ENCODE data around the gene UBAP1L.

The UBAP1L gene

DNA sequence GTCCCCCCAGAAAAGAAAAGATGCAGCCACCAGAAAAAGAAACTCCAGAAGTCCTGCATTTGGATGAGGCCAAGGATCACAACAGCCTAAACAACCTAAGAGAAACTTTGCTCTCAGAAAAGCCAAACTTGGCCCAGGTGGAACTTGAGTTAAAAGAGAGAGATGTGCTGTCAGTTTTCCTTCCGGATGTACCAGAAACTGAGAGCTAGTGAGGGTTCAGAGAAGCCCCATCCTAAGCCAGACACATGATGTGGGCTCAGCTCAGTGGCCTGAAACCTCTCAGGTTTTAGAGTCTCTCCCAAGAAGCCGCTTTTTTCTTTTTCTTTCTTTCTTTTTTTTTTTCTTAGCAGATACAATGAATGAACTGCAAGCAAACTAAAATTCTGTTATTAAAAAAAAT lies 62.0 kb downstream of the UBAP1L start:
- H3K27ac ChIP-seq (ENCODE audit: low read length), result peak overlapping the region; percentile 84; the same call in 1 of the 2 replicates
- H4K20me1 ChIP-seq (ENCODE audit: insufficient read depth, low read length), result no peaks in the 10 kb centered on the region
- no peaks in the 10 kb centered on the region for H3K9me2 ChIP-seq (replicated peaks; ENCODE audit: insufficient read depth, low read length)
- DNase-seq, result peak; percentile 79
- H3K79me2 ChIP-seq (ENCODE audit: low read length), result no peaks in the 10 kb centered on the region
- peak overlapping the region; percentile 29; the same call in 1 of the 2 replicates for H3K9ac ChIP-seq (ENCODE audit: low read length)
- TF ChIP-seq, protein P1, sequence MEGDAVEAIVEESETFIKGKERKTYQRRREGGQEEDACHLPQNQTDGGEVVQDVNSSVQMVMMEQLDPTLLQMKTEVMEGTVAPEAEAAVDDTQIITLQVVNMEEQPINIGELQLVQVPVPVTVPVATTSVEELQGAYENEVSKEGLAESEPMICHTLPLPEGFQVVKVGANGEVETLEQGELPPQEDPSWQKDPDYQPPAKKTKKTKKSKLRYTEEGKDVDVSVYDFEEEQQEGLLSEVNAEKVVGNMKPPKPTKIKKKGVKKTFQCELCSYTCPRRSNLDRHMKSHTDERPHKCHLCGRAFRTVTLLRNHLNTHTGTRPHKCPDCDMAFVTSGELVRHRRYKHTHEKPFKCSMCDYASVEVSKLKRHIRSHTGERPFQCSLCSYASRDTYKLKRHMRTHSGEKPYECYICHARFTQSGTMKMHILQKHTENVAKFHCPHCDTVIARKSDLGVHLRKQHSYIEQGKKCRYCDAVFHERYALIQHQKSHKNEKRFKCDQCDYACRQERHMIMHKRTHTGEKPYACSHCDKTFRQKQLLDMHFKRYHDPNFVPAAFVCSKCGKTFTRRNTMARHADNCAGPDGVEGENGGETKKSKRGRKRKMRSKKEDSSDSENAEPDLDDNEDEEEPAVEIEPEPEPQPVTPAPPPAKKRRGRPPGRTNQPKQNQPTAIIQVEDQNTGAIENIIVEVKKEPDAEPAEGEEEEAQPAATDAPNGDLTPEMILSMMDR (IDR thresholded peaks at IDR 0.05; ENCODE audit: low read length), result no peak
- TF ChIP-seq EZH2phosphoT487 (IDR thresholded peaks at IDR 0.05; ENCODE audit: low read length) (no peak), EZH2 (optimal IDR thresholded peaks at IDR 0.05; ENCODE audit: low read depth, low read length) (no peak)
- H3F3A ChIP-seq (ENCODE audit: insufficient read depth, low read length), result peaks cover 40% of the 10 kb centered on the region
- peaks cover 46% of the 10 kb centered on the region for H3K4me1 ChIP-seq (ENCODE audit: low read length)
- no peaks in the 10 kb centered on the region for H3K36me3 ChIP-seq (replicated peaks; ENCODE audit: insufficient read depth, low read length)
- H3K4me2 ChIP-seq (ENCODE audit: low read depth, low read length), result peak overlapping the region; percentile 71
- H2AFZ ChIP-seq (ENCODE audit: low read length), result 0 out of 2 replicates have a peak overlapping the region, but pooled peaks have one; percentile 7
- no peaks in the 10 kb centered on the region for H3K9me3 ChIP-seq (replicated peaks; ENCODE audit: insufficient read depth, low read length)
- H3K4me3 ChIP-seq (ENCODE audit: low read length), result no peak overlapping the region
- H3K27me3 ChIP-seq (replicated peaks; ENCODE audit: insufficient read depth, low read length), result no peaks in the 10 kb centered on the region

DNA sequence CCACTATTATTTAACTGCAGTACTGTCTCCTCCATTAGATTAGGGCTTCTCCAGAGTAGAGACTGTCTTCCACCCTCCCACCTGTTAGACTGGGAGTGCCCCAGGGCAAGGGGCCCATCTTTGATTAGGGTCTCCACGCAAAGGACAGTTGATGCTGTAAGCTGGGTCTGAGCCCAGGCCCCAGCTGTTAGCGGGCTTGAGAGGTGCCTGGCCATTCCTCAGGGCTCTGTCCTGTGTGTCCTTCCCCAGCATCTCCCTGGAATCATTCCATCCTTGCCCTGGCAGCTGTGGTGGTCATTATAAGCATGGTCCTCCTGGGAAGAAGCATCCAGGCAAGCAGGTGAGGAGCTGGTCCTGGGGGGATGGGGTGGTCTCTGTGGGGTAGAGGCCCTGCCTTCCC lies 63.7 kb downstream of the UBAP1L start:
- no peak for DNase-seq
- no peaks in the 10 kb centered on the region for H3K9me2 ChIP-seq (replicated peaks; ENCODE audit: insufficient read depth, low read length)
- no peaks in the 10 kb centered on the region for H3K9me3 ChIP-seq (replicated peaks; ENCODE audit: insufficient read depth, low read length)
- H3K4me3 ChIP-seq (ENCODE audit: low read length), result no peak overlapping the region
- TF ChIP-seq EZH2 (optimal IDR thresholded peaks at IDR 0.05; ENCODE audit: low read depth, low read length) (no peak), EZH2phosphoT487 (IDR thresholded peaks at IDR 0.05; ENCODE audit: low read length) (no peak)
- TF ChIP-seq, protein P1 (IDR thresholded peaks at IDR 0.05; ENCODE audit: low read length), result no peak
- H4K20me1 ChIP-seq (ENCODE audit: insufficient read depth, low read length), result no peaks in the 10 kb centered on the region
- no peaks in the 10 kb centered on the region for H3K79me2 ChIP-seq (ENCODE audit: low read length)
- no peaks in the 10 kb centered on the region for H3K36me3 ChIP-seq (replicated peaks; ENCODE audit: insufficient read depth, low read length)
- no peaks in the 10 kb centered on the region for H3K27me3 ChIP-seq (replicated peaks; ENCODE audit: insufficient read depth, low read length)
- no peak overlapping the region for H3K9ac ChIP-seq (ENCODE audit: low read length)
- peaks cover 46% of the 10 kb centered on the region for H3K4me1 ChIP-seq (ENCODE audit: low read length)
- peak overlapping the region; percentile 84; the same call in 1 of the 2 replicates for H3K27ac ChIP-seq (ENCODE audit: low read length)
- peak overlapping the region; percentile 31; the same call in 1 of the 2 replicates for H3K4me2 ChIP-seq (ENCODE audit: low read depth, low read length)
- peaks cover 40% of the 10 kb centered on the region for H3F3A ChIP-seq (ENCODE audit: insufficient read depth, low read length)
- H2AFZ ChIP-seq (ENCODE audit: low read length), result peak overlapping the region; percentile 9; the same call in 1 of the 2 replicates

DNA sequence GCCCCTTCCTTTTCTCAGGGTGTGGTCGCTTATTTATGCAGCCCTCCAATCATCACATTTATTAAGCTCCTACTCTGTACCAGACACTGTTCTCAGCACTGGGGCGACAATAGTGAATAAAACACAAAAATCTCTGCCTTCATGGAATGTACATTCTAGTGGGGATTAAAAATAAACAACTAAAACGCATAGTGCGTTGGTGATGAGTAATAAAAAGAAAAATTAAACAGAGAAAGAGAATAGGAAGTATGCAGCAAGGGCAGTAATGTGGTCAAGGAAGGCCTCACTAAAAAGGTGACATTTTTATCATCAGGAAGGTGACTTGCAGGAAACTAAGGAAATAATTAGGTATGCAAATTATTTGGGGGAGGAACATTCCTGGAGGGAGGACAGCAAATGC lies 64.7 kb downstream of the UBAP1L start:
- Histone ChIP-seq H3F3A (ENCODE audit: insufficient read depth, low read length) (peaks cover 40% of the 10 kb centered on the region), H3K36me3 (replicated peaks; ENCODE audit: insufficient read depth, low read length) (no peaks in the 10 kb centered on the region), H2AFZ (ENCODE audit: low read length) (peak overlapping the region; percentile 86; the same call in 1 of the 2 replicates), H3K4me1 (ENCODE audit: low read length) (peaks cover 46% of the 10 kb centered on the region), H3K9me3 (replicated peaks; ENCODE audit: insufficient read depth, low read length) (no peaks in the 10 kb centered on the region), H3K9ac (ENCODE audit: low read length) (peak overlapping the region; percentile 35; the same call in 1 of the 2 replicates), H3K79me2 (ENCODE audit: low read length) (no peaks in the 10 kb centered on the region), H3K27ac (ENCODE audit: low read length) (peak overlapping the region; percentile 34; the same call in 1 of the 2 replicates), H3K27me3 (replicated peaks; ENCODE audit: insufficient read depth, low read length) (no peaks in the 10 kb centered on the region), H3K4me2 (ENCODE audit: low read depth, low read length) (peak overlapping the region; percentile 98), H4K20me1 (ENCODE audit: insufficient read depth, low read length) (no peaks in the 10 kb centered on the region), H3K9me2 (replicated peaks; ENCODE audit: insufficient read depth, low read length) (no peaks in the 10 kb centered on the region), H3K4me3 (ENCODE audit: low read length) (0 out of 2 replicates have a peak overlapping the region, but pooled peaks have one; percentile 61)
- TF ChIP-seq, protein P1 (IDR thresholded peaks at IDR 0.05; ENCODE audit: low read length), result no peak
- TF ChIP-seq EZH2 (optimal IDR thresholded peaks at IDR 0.05; ENCODE audit: low read depth, low read length) (no peak), EZH2phosphoT487 (IDR thresholded peaks at IDR 0.05; ENCODE audit: low read length) (no peak)
- no peak for DNase-seq
